Measurements from ENCODE around the gene PRSS48. TPM values are rescaled to one million over a fixed set of nuclear protein-coding genes. Genes with fewer than 3 reads are reported as not detected.

Gene PRSS48
- polyA plus RNA-seq, 1 donor from 2014 or later = not detected

- Histone ChIP-seq H3K9me2 (ENCODE audit: insufficient read depth, low read length) (no peaks in the 10 kb centered on the region), H3K4me2 (ENCODE audit: low read length) (no peak overlapping the region), H3K27ac (ENCODE audit: low read length) (no peak overlapping the region), H4K20me1 (ENCODE audit: insufficient read depth) (no peaks in the 10 kb centered on the region), H3K27me3 (ENCODE audit: insufficient read depth, low read depth, low read length) (no peaks in the 10 kb centered on the region), H3K36me3 (ENCODE audit: insufficient read depth, low read length) (no peaks in the 10 kb centered on the region), H3K9ac (ENCODE audit: low read length) (no peak overlapping the region), H3K9me3 (ENCODE audit: low read length) (no peaks in the 10 kb centered on the region), H2AFZ (ENCODE audit: low read depth, low read length) (no peak overlapping the region), H3F3A (ENCODE audit: insufficient read depth, low read length, poor library complexity, severe bottlenecking) (no peaks in the 10 kb centered on the region), H3K4me3 (ENCODE audit: low read length) (no peak overlapping the region), H3K79me2 (replicated peaks; ENCODE audit: insufficient read depth, low read length) (no peaks in the 10 kb centered on the region)
- TF ChIP-seq EZH2 (IDR thresholded peaks at IDR 0.05; ENCODE audit: borderline replicate concordance, insufficient read depth, low read length, poor library complexity, severe bottlenecking) (no peak), MXI1 (conservative IDR thresholded peaks at IDR 0.05; ENCODE audit: poor library complexity, severe bottlenecking) (no peak), REST (IDR thresholded peaks at IDR 0.05; ENCODE audit: borderline replicate concordance) (no peak), SMC3 (conservative IDR thresholded peaks at IDR 0.05; ENCODE audit: poor library complexity) (no peak), EP300 (conservative IDR thresholded peaks at IDR 0.05; ENCODE audit: poor library complexity, severe bottlenecking) (no peak), RAD21 (conservative IDR thresholded peaks at IDR 0.05) (no peak), POLR2AphosphoS5 (IDR thresholded peaks at IDR 0.05) (no peak), TAF1 (IDR thresholded peaks at IDR 0.05; ENCODE audit: low read depth) (no peak)
- TF ChIP-seq, protein P1, sequence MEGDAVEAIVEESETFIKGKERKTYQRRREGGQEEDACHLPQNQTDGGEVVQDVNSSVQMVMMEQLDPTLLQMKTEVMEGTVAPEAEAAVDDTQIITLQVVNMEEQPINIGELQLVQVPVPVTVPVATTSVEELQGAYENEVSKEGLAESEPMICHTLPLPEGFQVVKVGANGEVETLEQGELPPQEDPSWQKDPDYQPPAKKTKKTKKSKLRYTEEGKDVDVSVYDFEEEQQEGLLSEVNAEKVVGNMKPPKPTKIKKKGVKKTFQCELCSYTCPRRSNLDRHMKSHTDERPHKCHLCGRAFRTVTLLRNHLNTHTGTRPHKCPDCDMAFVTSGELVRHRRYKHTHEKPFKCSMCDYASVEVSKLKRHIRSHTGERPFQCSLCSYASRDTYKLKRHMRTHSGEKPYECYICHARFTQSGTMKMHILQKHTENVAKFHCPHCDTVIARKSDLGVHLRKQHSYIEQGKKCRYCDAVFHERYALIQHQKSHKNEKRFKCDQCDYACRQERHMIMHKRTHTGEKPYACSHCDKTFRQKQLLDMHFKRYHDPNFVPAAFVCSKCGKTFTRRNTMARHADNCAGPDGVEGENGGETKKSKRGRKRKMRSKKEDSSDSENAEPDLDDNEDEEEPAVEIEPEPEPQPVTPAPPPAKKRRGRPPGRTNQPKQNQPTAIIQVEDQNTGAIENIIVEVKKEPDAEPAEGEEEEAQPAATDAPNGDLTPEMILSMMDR (IDR thresholded peaks at IDR 0.05; ENCODE audit: poor library complexity, severe bottlenecking) = no peak
Observed at GRCh38 chr4:151228189-151229119, 48.5 kb upstream of the PRSS48 start.

- TF ChIP-seq POLR2AphosphoS5 (IDR thresholded peaks at IDR 0.05) (no peak), EP300 (conservative IDR thresholded peaks at IDR 0.05; ENCODE audit: poor library complexity, severe bottlenecking) (no peak), REST (IDR thresholded peaks at IDR 0.05; ENCODE audit: borderline replicate concordance) (no peak), EZH2 (IDR thresholded peaks at IDR 0.05; ENCODE audit: borderline replicate concordance, insufficient read depth, low read length, poor library complexity, severe bottlenecking) (no peak), TAF1 (IDR thresholded peaks at IDR 0.05; ENCODE audit: low read depth) (no peak), MXI1 (conservative IDR thresholded peaks at IDR 0.05; ENCODE audit: poor library complexity, severe bottlenecking) (no peak), SMC3 (conservative IDR thresholded peaks at IDR 0.05; ENCODE audit: poor library complexity) (no peak), RAD21 (conservative IDR thresholded peaks at IDR 0.05) (no peak)
- TF ChIP-seq, protein P1 (IDR thresholded peaks at IDR 0.05; ENCODE audit: poor library complexity, severe bottlenecking) = no peak
- no peak overlapping the region for H3K27ac ChIP-seq (ENCODE audit: low read length)
- no peaks in the 10 kb centered on the region for H3K9me2 ChIP-seq (ENCODE audit: insufficient read depth, low read length)
- no peak overlapping the region for H3K4me2 ChIP-seq (ENCODE audit: low read length)
- no peaks in the 10 kb centered on the region for H3F3A ChIP-seq (ENCODE audit: insufficient read depth, low read length, poor library complexity, severe bottlenecking)
- H3K9ac ChIP-seq (ENCODE audit: low read length) = no peak overlapping the region
- no peaks in the 10 kb centered on the region for H3K27me3 ChIP-seq (ENCODE audit: insufficient read depth, low read depth, low read length)
- H3K9me3 ChIP-seq (ENCODE audit: low read length) = no peaks in the 10 kb centered on the region
- no peaks in the 10 kb centered on the region for H3K79me2 ChIP-seq (replicated peaks; ENCODE audit: insufficient read depth, low read length)
- no peaks in the 10 kb centered on the region for H4K20me1 ChIP-seq (ENCODE audit: insufficient read depth)
- H3K4me3 ChIP-seq (ENCODE audit: low read length) = no peak overlapping the region
- H3K36me3 ChIP-seq (ENCODE audit: insufficient read depth, low read length) = no peaks in the 10 kb centered on the region
- no peak overlapping the region for H2AFZ ChIP-seq (ENCODE audit: low read depth, low read length)
Observed at GRCh38 chr4:151231915-151232595, 44.9 kb upstream of the PRSS48 start.

Data from neural cell (in vitro differentiated cells).